H1 (cell line): ENCODE data around the gene CACNG8. TPM values are rescaled to one million over a fixed set of nuclear protein-coding genes. Genes with fewer than 3 reads are reported as not detected.

Experiments used
- CTCF ChIA-PET: fragments of 300-600 bp; sonication (Branson Sonifier 250); formaldehyde crosslinking; loops from one replicate; lab custom pipeline; 2021; ENCODE audit not compliant: partially characterized antibody; lab: Charles Lee
- POLR2A ChIA-PET: fragments of 300-600 bp; sonication (Branson Sonifier 250); formaldehyde crosslinking; loops from one replicate; lab custom pipeline; 2021; ENCODE audit warnings: inconsistent platforms; ENCODE audit not compliant: partially characterized antibody; lab: Charles Lee
- DNase-seq, 2 experiments: peaks; one replicate each; pipeline versions ENCODE4 v3.0.0 to v3.0.0-alpha.2; 2010 to 2022; ENCODE audit warnings: low spot score in 2 of 2, low read depth in 1 of 2, mixed read lengths in 1 of 2
- FAIRE-seq: peaks from 2 replicates; lab custom pipeline; 2011; peaks lifted over from hg19 to GRCh38; lab: Jason Lieb, UNC
- H2AFZ ChIP-seq: 2 replicates; pipeline ENCODE4 v1.8.1; 2012; ENCODE audit warnings: low read length, inconsistent platforms
- H2AK5ac ChIP-seq: 2 replicates; pipeline ENCODE4 v1.6.1; 2013; ENCODE audit warnings: low read depth, low read length
- H2BK120ac ChIP-seq: replicated peaks from 2 replicates; pipeline ENCODE3; 2013; ENCODE audit warnings: low read depth, low read length, inconsistent platforms
- H2BK12ac ChIP-seq: 2 replicates; pipeline ENCODE4 v1.6.1; 2013; ENCODE audit warnings: low read depth, low read length
- H2BK15ac ChIP-seq: 2 replicates; pipeline ENCODE4 v1.6.1; 2013; ENCODE audit warnings: low read length
- H2BK20ac ChIP-seq: 2 replicates; pipeline ENCODE4 v1.6.1; 2013; ENCODE audit warnings: low read length
- H2BK5ac ChIP-seq: 2 replicates; pipeline ENCODE4 v1.6.1; 2013; ENCODE audit warnings: low read depth, low read length
- H3K14ac ChIP-seq: 2 replicates; pipeline ENCODE4 v1.6.1; 2013; ENCODE audit warnings: inconsistent platforms; ENCODE audit not compliant: insufficient read length
- H3K18ac ChIP-seq: 2 replicates; pipeline ENCODE4 v1.6.1; 2013; ENCODE audit warnings: low read length; ENCODE audit errors: extremely low read depth
- H3K23ac ChIP-seq: 2 replicates; pipeline ENCODE4 v1.6.1; 2013; ENCODE audit warnings: inconsistent platforms; ENCODE audit not compliant: insufficient read length
- H3K23me2 ChIP-seq: 2 replicates; pipeline ENCODE4 v1.6.1; 2013; ENCODE audit warnings: low read depth, low read length
- H3K27ac ChIP-seq: 2 replicates; pipeline ENCODE4 v1.6.1; 2011; ENCODE audit warnings: low read depth, low read length, inconsistent platforms
- H3K27me3 ChIP-seq, 4 experiments: replicated peaks in 1 of 4; 1 replicate in 1 of 4; 2 replicates in 3 of 4; pipeline versions ENCODE4 v1.6.1 to v1.8.1; 2011 to 2013; ENCODE audit warnings: low read length in 3 of 4, mild to moderate bottlenecking in 3 of 4, inconsistent platforms in 2 of 4, mixed read lengths in 2 of 4, moderate library complexity in 1 of 4; ENCODE audit not compliant: control insufficient read depth in 3 of 4, insufficient read depth in 3 of 4; ENCODE audit errors: extremely low read depth in 1 of 4
- H3K36me3 ChIP-seq, 4 experiments: 2 replicates each; pipeline versions ENCODE4 v1.6.1 to v1.8.1; 2011 to 2013; ENCODE audit warnings: mild to moderate bottlenecking in 4 of 4, low read length in 3 of 4, moderate library complexity in 2 of 4, control low read depth in 1 of 4, inconsistent platforms in 1 of 4; ENCODE audit not compliant: insufficient read depth in 4 of 4, control insufficient read depth in 2 of 4
- H3K4ac ChIP-seq: replicated peaks from 2 replicates; pipeline ENCODE3; 2013; ENCODE audit warnings: low read length, low read depth, mixed read lengths, inconsistent platforms; ENCODE audit not compliant: insufficient read length
- H3K4me1 ChIP-seq, 4 experiments: replicated peaks in 1 of 4; 1 replicate in 1 of 4; 2 replicates in 3 of 4; pipeline versions ENCODE4 v1.6.1 to v1.8.1; 2011 to 2013; ENCODE audit warnings: low read length in 3 of 4, inconsistent platforms in 2 of 4, mixed read lengths in 1 of 4; ENCODE audit not compliant: insufficient read depth in 4 of 4, control insufficient read depth in 3 of 4
- H3K4me2 ChIP-seq, 2 experiments: 2 replicates each; pipeline versions ENCODE4 v1.6.1 to v1.8.1; 2011 to 2013; ENCODE audit warnings: low read depth in 2 of 2, low read length in 2 of 2, control low read depth in 1 of 2, inconsistent platforms in 1 of 2, mild to moderate bottlenecking in 1 of 2; ENCODE audit not compliant: insufficient read depth in 1 of 2
- H3K4me3 ChIP-seq, 4 experiments: fragments of 200-600, 300-600 bp in 1 of 4; sonication (generic), shearing (Covaris generic), sonication (Bioruptor Twin) in 1 of 4; 2 replicates each; pipeline versions ENCODE4 v1.5.1 to v1.8.1; 2011 to 2016; ENCODE audit warnings: low read length in 4 of 4, low read depth in 3 of 4, control low read depth in 2 of 4, inconsistent platforms in 2 of 4, mild to moderate bottlenecking in 2 of 4, mixed read lengths in 1 of 4, moderate library complexity in 1 of 4; ENCODE audit not compliant: insufficient read depth in 2 of 4; ENCODE audit errors: extremely low read depth in 1 of 4
- H3K56ac ChIP-seq: replicated peaks from 2 replicates; pipeline ENCODE3; 2013; ENCODE audit warnings: low read depth, mild to moderate bottlenecking, mixed read lengths, low read length, inconsistent platforms; ENCODE audit not compliant: insufficient read length
- H3K79me1 ChIP-seq: 2 replicates; pipeline ENCODE4 v1.6.1; 2013; ENCODE audit warnings: low read depth, low read length, control low read depth
- H3K79me2 ChIP-seq, 2 experiments: 2 replicates each; pipeline versions ENCODE4 v1.6.1 to v1.8.1; 2012 to 2013; ENCODE audit warnings: low read length in 2 of 2, mild to moderate bottlenecking in 2 of 2, inconsistent platforms in 1 of 2; ENCODE audit not compliant: insufficient read depth in 2 of 2, control insufficient read depth in 1 of 2
- H3K9ac ChIP-seq, 4 experiments: replicated peaks in 1 of 4; 1 replicate in 1 of 4; 2 replicates in 3 of 4; pipeline versions ENCODE4 v1.6.1 to v1.8.1; 2011 to 2013; ENCODE audit warnings: low read depth in 3 of 4, low read length in 3 of 4, control low read depth in 2 of 4, mild to moderate bottlenecking in 2 of 4, moderate library complexity in 2 of 4, inconsistent platforms in 1 of 4; ENCODE audit errors: extremely low read depth in 1 of 4
- H3K9me3 ChIP-seq, 2 experiments: 2 replicates each; pipeline versions ENCODE4 v1.6.1 to v1.8.1; 2012 to 2013; ENCODE audit warnings: mild to moderate bottlenecking in 2 of 2, moderate library complexity in 2 of 2, control low read depth in 1 of 2, inconsistent platforms in 1 of 2, low read depth in 1 of 2, low read length in 1 of 2, mixed read lengths in 1 of 2; ENCODE audit not compliant: insufficient read depth in 2 of 2
- H4K20me1 ChIP-seq, 2 experiments: replicated peaks in 1 of 2; 2 replicates each; pipeline versions ENCODE3 to v1.8.1; 2011 to 2013; ENCODE audit warnings: inconsistent platforms in 2 of 2, low read length in 2 of 2, mild to moderate bottlenecking in 1 of 2; ENCODE audit not compliant: insufficient read depth in 2 of 2, control insufficient read depth in 1 of 2
- H4K5ac ChIP-seq: 2 replicates; pipeline ENCODE4 v1.6.1; 2013; ENCODE audit warnings: low read length, low read depth, mixed read lengths, inconsistent platforms; ENCODE audit not compliant: insufficient read length
- H4K8ac ChIP-seq: 2 replicates; pipeline ENCODE4 v1.8.0; 2013; ENCODE audit warnings: mild to moderate bottlenecking, moderate library complexity, low read length, inconsistent platforms; ENCODE audit not compliant: insufficient read depth; ENCODE audit errors: extremely low read depth
- H4K91ac ChIP-seq: replicated peaks from 2 replicates; pipeline ENCODE3; 2013; ENCODE audit warnings: low read length, mixed read lengths, inconsistent platforms; ENCODE audit not compliant: insufficient read length
- KDM1A ChIP-seq: fragments of 200-600, 300-600 bp; sonication (generic); IDR thresholded peaks from 2 replicates; pipeline ENCODE4 v1.7.1; 2016; ENCODE audit warnings: mild to moderate bottlenecking, low read length, borderline replicate concordance
- KDM5A ChIP-seq: fragments of 200-600 bp; IDR thresholded peaks from 2 replicates; pipeline ENCODE4 v1.7.1; 2012; ENCODE audit warnings: mild to moderate bottlenecking, low read length, inconsistent platforms, mixed read lengths
- WGBS, 2 experiments: shearing (Covaris generic) in 1 of 2; methylation state at CpG; one replicate each; pipeline versions ENCODE4 v1.1.6 to v1.1.7; 2013 to 2015; ENCODE audit warnings: low lambda C conversion rate in 2 of 2, mixed read lengths in 2 of 2, inconsistent platforms in 1 of 2, low coverage in 1 of 2, missing lambda C conversion rate in 1 of 2; ENCODE audit not compliant: insufficient replicate concordance in 2 of 2, insufficient coverage in 1 of 2, insufficient read length in 1 of 2; ENCODE audit errors: extremely low coverage in 1 of 2, missing lambda C conversion rate in 1 of 2; 5-methylcytosine and 5-hydroxymethylcytosine counted together
- polyA plus RNA-seq, 7 experiments: library from polyadenylated mRNA; depleted of rRNA in 3 of 7; stranded (reverse) in 5 of 7; unstranded in 2 of 7; fragments of >200 nt in 5 of 7; fragments of 200-250 nt in 2 of 7; gene quantifications; 1 replicate in 5 of 7; 2 replicates in 1 of 7; 4 replicates in 1 of 7; pipeline versions ENCODE4 v1.2.1 to v1.2.3, GENCODE V29; 2011 to 2013; ENCODE audit warnings: missing spikeins in 2 of 7, mixed read lengths in 2 of 7
- total RNA-seq: library from RNA; stranded (reverse); fragmentation: NEBNext Ultra II Directional; extraction: Animal tissue kit (Norgen Biotek cat#: 25700); gene quantifications from 2 replicates; pipeline ENCODE4 v1.2.1, GENCODE V29; 2021

CACNG8 gene
- total and polyA plus RNA-seq, 2 of the 8 experiments (the other 6 are each of a cell fraction or from before 2014, with no cell fraction given) = 0.41 to 4.5 TPM

- Histone ChIP-seq H3K79me2 (no peaks in the 10 kb centered on the region), H4K91ac (no peak overlapping the region), H2AK5ac (peak overlapping the region; percentile 11; the same call in 1 of the 2 replicates), H3K4ac (no peak overlapping the region), H3K23me2 (peaks cover 11% of the 10 kb centered on the region; the same call in 1 of the 2 replicates), H3K4me1 (peaks cover 4 to 10% (median 7%) of the 10 kb centered on the region in 4 experiments; a peak in 6 of 7 replicates), H3K79me1 (no peaks in the 10 kb centered on the region), H3K9me3 (no peaks in the 10 kb centered on the region), H3K56ac (no peak overlapping the region), H4K8ac (no peak overlapping the region), H3K27me3 (no peaks in the 10 kb centered on the region), H3K4me2 (peak overlapping the region in 1 of 2 experiments; percentile 60; a peak in 2 of 4 replicates), H3K14ac (no peak overlapping the region), H3K23ac (no peak overlapping the region), H4K5ac (no peak overlapping the region), H3K18ac (no peak overlapping the region), H3K27ac (no peak overlapping the region), H3K4me3 (peak overlapping the region in 1 of 4 experiments; percentile 53; a peak in 1 of 8 replicates), H2BK12ac (no peak overlapping the region), H2BK20ac (no peak overlapping the region), H3K36me3 (no peaks in the 10 kb centered on the region), H3K9ac (no peak overlapping the region), H2AFZ (no peak overlapping the region), H2BK15ac (no peak overlapping the region), H2BK120ac (no peak overlapping the region), H2BK5ac (no peak overlapping the region), H4K20me1 (no peaks in the 10 kb centered on the region)
- WGBS, 2 experiments = 97% methylated on average over 4 of the region's 4 CpGs; no CpG with 5 or more reads in 1 of the 2 experiments
- CTCF ChIA-PET = interaction anchor here (0.5 to 2.8 kb wide), 16 partner anchors 10 to 505 kb away, joined by 3 to 13 read pairs (median 4); partner anchors contain the start of gene PRKCG
- no peak for FAIRE-seq
- POLR2A ChIA-PET = interaction anchor here (0.9 to 2.2 kb wide), 15 partner anchors 11 to 162 kb away, joined by 3 to 10 read pairs (median 4); partner anchors contain the start of genes MYADM and NDUFA3
- no peak for DNase-seq
- TF ChIP-seq KDM1A (peak; percentile 83), KDM5A (no peak)
Measured at GRCh38 chr19:53944933-53945332, 17.8 kb upstream of the CACNG8 start.
